GM12878 (cell line): Measurements from ENCODE around the gene PGM5. TPM values are rescaled to one million over a fixed set of nuclear protein-coding genes. Genes with fewer than 3 reads are reported as not detected.
"Not testable (repeated sequence)": the region's sequence is repeated elsewhere in the genome, so short reads cannot be mapped to it uniquely, and the experiment has no call there.

ENCODE experiments used
- ATAC-seq: fragments of 200-7000 bp; cut with Tn5 transposase; 3 replicates; pipeline ENCODE4 v1.9.1; 2020; ENCODE audit warnings: mild to moderate bottlenecking, moderate library complexity
- BruUV-seq: library from RNA; stranded (reverse); fragments of 400-500 nt; replicated peaks from 2 replicates; lab custom pipeline; 2021; lab: Mats Ljungman, UMichigan
- CTCF ChIA-PET: fragments of 300-600 bp; sonication (Branson Sonifier 250); formaldehyde crosslinking; extraction: SDS; loops from one replicate; lab custom pipeline; 2021; ENCODE audit warnings: inconsistent platforms; lab: Yijun Ruan, JAX
- POLR2A ChIA-PET: fragments of 350-600 bp; formaldehyde crosslinking; extraction: SDS; loops from one replicate; lab custom pipeline; 2021; ENCODE audit warnings: inconsistent platforms; lab: Charles Lee
- RAD21 ChIA-PET: fragments of 300-600 bp; sonication (Branson Sonifier 250); formaldehyde crosslinking; loops from one replicate; lab custom pipeline; 2023; ENCODE audit warnings: antibody characterized with exemption; ENCODE audit not compliant: unreplicated experiment; lab: Charles Lee
- SMC1A ChIA-PET: fragments of 300-600 bp; sonication (Branson Sonifier 250); formaldehyde crosslinking; loops from one replicate; lab custom pipeline; 2023; ENCODE audit not compliant: unreplicated experiment, uncharacterized antibody; lab: Charles Lee
- DNase-seq: peaks from one replicate; pipeline ENCODE4 v3.0.0-alpha.2; 2011; ENCODE audit warnings: low read depth, low spot score
- FAIRE-seq: peaks from 3 replicates; lab custom pipeline; 2011; peaks lifted over from hg19 to GRCh38; lab: Jason Lieb, UNC
- H2AFZ ChIP-seq: 2 replicates; pipeline ENCODE4 v1.6.0; 2011; ENCODE audit warnings: low read depth, low read length, control low read depth; ENCODE audit not compliant: control insufficient read depth
- H3K27ac ChIP-seq: 2 replicates; pipeline ENCODE4 v1.5.1; 2011; ENCODE audit warnings: control low read depth; ENCODE audit not compliant: control insufficient read depth, insufficient read depth
- H3K27me3 ChIP-seq, 2 experiments: replicated peaks in 1 of 2; 2 replicates each; pipeline versions ENCODE4 v1.6.0 to v1.6.1; 2011; ENCODE audit warnings: low read length in 1 of 2; ENCODE audit not compliant: control insufficient read depth in 2 of 2, insufficient read depth in 2 of 2
- H3K36me3 ChIP-seq, 2 experiments: 2 replicates each; pipeline ENCODE4 v1.5.1; 2011; ENCODE audit warnings: low read length in 1 of 2; ENCODE audit not compliant: control insufficient read depth in 2 of 2, insufficient read depth in 2 of 2
- H3K4me1 ChIP-seq: 2 replicates; pipeline ENCODE4 v1.6.1; 2011; ENCODE audit warnings: mild to moderate bottlenecking, low read length, moderate library complexity, mixed read lengths; ENCODE audit not compliant: control insufficient read depth, insufficient read depth
- H3K4me2 ChIP-seq: 2 replicates; pipeline ENCODE4 v1.6.0; 2011; ENCODE audit warnings: control low read depth; ENCODE audit not compliant: control insufficient read depth, insufficient read depth
- H3K4me3 ChIP-seq: fragments of 200-600 bp; sonication (generic); 2 replicates; pipeline ENCODE4 v1.5.1; 2016
- H3K79me2 ChIP-seq: 2 replicates; pipeline ENCODE4 v1.6.0; 2011; ENCODE audit warnings: low read length; ENCODE audit not compliant: control insufficient read depth, insufficient read depth
- H3K9ac ChIP-seq: 2 replicates; pipeline ENCODE4 v1.8.0; 2011; ENCODE audit warnings: low read length, control low read depth, mixed read lengths; ENCODE audit not compliant: control insufficient read depth, insufficient read depth
- H3K9me3 ChIP-seq: replicated peaks from 3 replicates; pipeline ENCODE4 v1.5.1; 2011; ENCODE audit warnings: mild to moderate bottlenecking, low read length; ENCODE audit not compliant: control insufficient read depth, insufficient read depth
- H4K20me1 ChIP-seq: 2 replicates; pipeline ENCODE4 v1.6.0; 2011; ENCODE audit not compliant: control insufficient read depth, insufficient read depth
- WGBS: methylation state at CpG from one replicate; pipeline ENCODE4 v1.1.6; 2016; ENCODE audit warnings: low lambda C conversion rate; ENCODE audit not compliant: insufficient replicate concordance, insufficient coverage; ENCODE audit errors: missing lambda C conversion rate; 5-methylcytosine and 5-hydroxymethylcytosine counted together
- in situ Hi-C: fragments of 300-500 bp; cut with MboI; formaldehyde crosslinking; loops from 9 replicates; pipeline ENCODE4 v1.14.3; 2018; ENCODE audit warnings: mixed read lengths
- intact Hi-C: fragments of 100-400 bp; cut with micrococcal nuclease; formaldehyde crosslinking; loops from one replicate; pipeline ENCODE4 v1.14.2; 2022; ENCODE audit not compliant: unreplicated experiment
- polyA plus RNA-seq, 11 experiments: library from polyadenylated mRNA; depleted of rRNA in 4 of 11; unstranded in 6 of 11; stranded (reverse) in 5 of 11; fragments of >200 nt; fragmentation: Nextera tagmentation in 4 of 11; fragmentation: Illumina TruSeq in 1 of 11; extraction: Ambion mirVana in 4 of 11; extraction: Trizol in 1 of 11; gene quantifications; 1 replicate in 1 of 11; 2 replicates in 10 of 11; pipeline versions ENCODE4 v1.2.1 to v1.2.3, GENCODE V29; 2011 to 2016; ENCODE audit warnings: inconsistent platforms in 2 of 11, missing spikeins in 2 of 11, low read depth in 1 of 11
- total RNA-seq, 4 experiments: library from RNA; depleted of rRNA in 3 of 4; stranded (reverse); fragments of >200 nt in 3 of 4; fragmentation: Illumina TruSeq in 1 of 4; extraction: Trizol in 1 of 4; gene quantifications; 2 replicates each; pipeline versions ENCODE4 v1.2.1 to v1.2.3, GENCODE V29; 2013 to 2021

The PGM5 gene
- total and polyA plus RNA-seq, 10 of the 15 experiments (the other 5 are each of a cell fraction or from before 2014, with no cell fraction given), result 0.28 to 0.73 TPM; not detected in 8

DNA sequence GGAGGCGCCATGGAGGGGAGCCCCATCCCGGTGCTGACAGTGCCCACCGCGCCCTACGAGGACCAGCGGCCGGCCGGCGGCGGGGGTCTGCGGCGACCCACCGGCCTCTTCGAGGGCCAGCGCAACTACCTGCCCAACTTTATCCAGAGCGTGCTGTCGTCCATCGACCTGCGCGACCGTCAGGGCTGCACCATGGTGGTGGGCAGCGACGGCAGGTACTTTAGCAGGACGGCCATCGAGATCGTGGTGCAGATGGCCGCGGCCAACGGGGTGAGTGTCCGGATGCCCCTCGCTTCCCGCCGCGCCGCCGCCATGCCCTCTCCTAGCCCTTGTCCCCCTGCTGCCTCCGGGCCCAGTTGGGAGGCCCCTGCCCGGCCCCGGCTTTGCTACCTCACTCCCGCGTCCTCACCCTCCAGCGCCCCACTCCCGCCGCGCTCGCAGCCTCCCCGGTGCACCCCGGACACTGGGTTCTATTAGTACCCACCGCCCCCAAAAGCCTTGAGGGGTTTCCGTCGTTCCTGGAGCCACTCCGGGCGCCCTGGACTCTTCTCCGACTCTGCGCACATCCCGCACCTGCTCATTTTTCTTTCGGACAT is 806 bp downstream of the PGM5 start:
- BruUV-seq, FAIRE-seq, H3K79me2 ChIP-seq, DNase-seq, RAD21 ChIA-PET, ATAC-seq, CTCF ChIA-PET, H3K4me2 ChIP-seq, H4K20me1 ChIP-seq, H3K36me3 ChIP-seq, H3K27me3 ChIP-seq, H2AFZ ChIP-seq, H3K27ac ChIP-seq, intact Hi-C loops, H3K4me1 ChIP-seq, POLR2A ChIA-PET, H3K9me3 ChIP-seq, SMC1A ChIA-PET, H3K4me3 ChIP-seq, H3K9ac ChIP-seq: not testable (repeated sequence)
- in situ Hi-C loops, result loop anchor here (25.0 kb wide), 1 partner anchor 205 kb away; no protein-coding TSS in a partner anchor
- WGBS, result 14% methylated on average over 23 of the region's 57 CpGs

DNA sequence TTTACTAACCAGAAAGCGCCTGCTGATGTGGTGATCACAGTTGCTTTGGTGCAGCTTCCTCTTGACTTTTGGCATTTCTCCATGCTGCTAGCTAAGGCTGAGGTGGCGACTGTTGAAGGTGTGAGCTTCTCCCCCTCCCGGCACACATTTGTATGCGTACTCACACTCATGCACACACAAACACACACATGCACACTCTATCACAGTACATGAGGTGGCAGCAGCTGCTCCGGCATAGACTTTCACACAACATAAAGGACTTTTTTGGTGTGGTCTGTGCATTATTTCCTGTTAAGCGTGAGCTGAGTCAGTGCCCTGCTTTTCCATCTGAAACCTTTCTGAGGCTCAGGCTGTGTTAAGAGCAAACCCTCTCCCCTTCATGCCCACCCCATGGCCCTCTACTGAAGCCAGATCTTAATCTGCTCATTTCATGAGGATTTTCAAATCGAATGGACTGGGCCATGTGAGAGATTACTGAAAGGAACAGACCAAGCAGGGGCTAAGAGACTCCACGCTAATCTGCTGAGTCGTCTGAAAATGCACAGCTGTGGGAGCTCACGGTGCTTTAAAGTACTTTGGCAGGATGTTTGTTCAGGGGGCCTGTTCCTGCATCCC is 10.6 kb downstream of the PGM5 start:
- WGBS, result 7% methylated on average over 10 of the region's 10 CpGs
- POLR2A ChIA-PET, result not testable (repeated sequence)

DNA sequence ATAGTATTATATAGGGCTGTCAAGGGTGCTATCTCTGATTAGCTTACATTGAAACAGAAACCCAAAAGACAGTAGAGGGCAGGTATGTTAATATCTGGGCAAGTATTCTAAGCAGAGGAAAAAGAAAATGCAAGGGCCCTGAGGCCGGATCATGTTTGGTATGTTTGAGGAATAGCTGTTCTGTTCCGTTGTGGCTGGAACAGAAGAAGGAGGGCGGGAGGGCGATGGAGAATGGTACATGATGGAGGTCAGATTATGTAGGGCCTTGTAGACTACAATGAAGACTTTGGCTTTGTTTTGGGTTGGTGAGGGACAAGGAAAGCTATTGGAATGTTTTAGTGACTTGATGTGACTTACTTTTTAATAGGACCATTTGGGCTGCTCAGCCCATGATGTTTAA is 19.4 kb downstream of the PGM5 start:
- intact Hi-C loops, H3K4me3 ChIP-seq, H3K79me2 ChIP-seq, H3K4me1 ChIP-seq, DNase-seq, H3K9me3 ChIP-seq, SMC1A ChIA-PET, H3K36me3 ChIP-seq, H2AFZ ChIP-seq, POLR2A ChIA-PET, BruUV-seq, H3K4me2 ChIP-seq, H3K27ac ChIP-seq, FAIRE-seq, H4K20me1 ChIP-seq, H3K27me3 ChIP-seq, RAD21 ChIA-PET, H3K9ac ChIP-seq, ATAC-seq, CTCF ChIA-PET, in situ Hi-C loops: not testable (repeated sequence)
- 54% methylated on average over 4 of the region's 4 CpGs for WGBS

More for the DNA sequence above, 10.6 kb downstream of the PGM5 start:
- H3K27ac ChIP-seq, RAD21 ChIA-PET, BruUV-seq, intact Hi-C loops, H3K36me3 ChIP-seq, H3K79me2 ChIP-seq, SMC1A ChIA-PET, H3K27me3 ChIP-seq, DNase-seq, H3K4me2 ChIP-seq, FAIRE-seq, H3K4me1 ChIP-seq, CTCF ChIA-PET, H3K4me3 ChIP-seq, H4K20me1 ChIP-seq, H3K9me3 ChIP-seq, H2AFZ ChIP-seq, H3K9ac ChIP-seq: not testable (repeated sequence)
- in situ Hi-C loops, result loop anchor here (25.0 kb wide), 1 partner anchor 195 kb away; no protein-coding TSS in a partner anchor
- ATAC-seq, result peak; percentile 69

DNA sequence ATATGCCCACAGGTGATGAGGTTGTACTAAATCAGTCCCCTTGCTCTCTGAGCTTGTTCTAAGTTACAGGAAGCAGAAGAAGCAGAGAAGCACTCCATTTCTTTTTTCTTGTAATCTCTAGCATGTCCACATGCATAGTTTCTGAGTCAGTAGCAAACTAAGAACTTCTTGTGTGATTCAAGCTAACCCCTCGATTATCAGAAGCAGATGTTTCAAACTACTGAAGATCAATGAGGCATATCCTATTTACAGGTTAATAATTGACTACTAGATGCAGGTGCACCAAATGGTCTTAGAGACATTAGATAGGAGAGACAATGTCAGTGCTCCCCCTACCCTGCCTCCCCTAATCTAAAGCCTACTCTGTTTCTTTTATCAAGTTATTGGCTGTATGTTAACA is 21.3 kb downstream of the PGM5 start:
- DNase-seq, H3K36me3 ChIP-seq, BruUV-seq, H3K9me3 ChIP-seq, H3K9ac ChIP-seq, in situ Hi-C loops, CTCF ChIA-PET, H3K4me2 ChIP-seq, RAD21 ChIA-PET, H3K4me3 ChIP-seq, SMC1A ChIA-PET, H4K20me1 ChIP-seq, H3K79me2 ChIP-seq, FAIRE-seq, H3K4me1 ChIP-seq, H3K27me3 ChIP-seq, H3K27ac ChIP-seq, POLR2A ChIA-PET, intact Hi-C loops, H2AFZ ChIP-seq: not testable (repeated sequence)
- WGBS, result 0% methylated on average over 1 of the region's 1 CpG
- ATAC-seq, result peak; percentile 72
